Measurements from ENCODE around the gene B4GALT2.

GRCh38 chr1:43969416-43969745 lies 9.6 kb upstream of the B4GALT2 start:
- TF ChIP-seq CTCF (IDR thresholded peaks at IDR 0.05): no peak
- TF ChIP-seq POLR2A (IDR thresholded peaks at IDR 0.05): no peak
